Stimulated activated CD4-positive, alpha-beta T cell treated with anti-CD3 and anti-CD28 coated beads, Interleukin-4, amount 100 ng/mL, for 48 hours (primary cell): ENCODE data around the gene KDM8.
"Not testable (repeated sequence)": the region's sequence is repeated elsewhere in the genome, so short reads cannot be mapped to it uniquely, and the experiment has no call there.

Source experiments
- DNase-seq, 2 donors: peaks; one replicate each; pipeline ENCODE4 v3.0.0-alpha.2; 2020; ENCODE audit warnings: low read depth in 2 of 2

Gene KDM8

GRCh38 chr16:27191352-27191924 is 11.9 kb upstream of the KDM8 start:
- no peak for DNase-seq

- DNase-seq, result no peak
Observed at GRCh38 chr16:27193300-27193990, 9.9 kb upstream of the KDM8 start.

GRCh38 chr16:27195076-27195741 is 8.1 kb upstream of the KDM8 start:
- no peak for DNase-seq

GRCh38 chr16:27195941-27196595 is 7.3 kb upstream of the KDM8 start:
- DNase-seq, result no peak

DNA sequence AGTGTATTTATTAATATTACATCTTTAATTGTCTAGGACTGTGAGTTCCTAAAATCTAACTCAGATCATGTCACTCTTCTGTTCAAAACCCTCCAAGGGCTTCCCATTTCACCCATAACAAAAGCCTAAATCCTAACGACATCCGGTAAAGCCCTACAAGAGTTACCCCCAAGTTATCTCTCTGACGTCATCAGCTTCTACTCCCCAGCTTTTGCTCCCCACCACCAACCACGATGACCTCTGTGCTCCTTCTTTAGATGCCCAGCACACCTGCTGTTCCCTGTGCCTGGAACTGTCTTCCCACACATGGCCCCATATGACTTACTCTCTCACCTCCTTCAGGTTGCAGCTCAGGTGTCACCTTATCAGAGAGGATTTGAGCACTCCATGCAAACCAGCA is 6.3 kb upstream of the KDM8 start:
- no peak for DNase-seq

- DNase-seq, result no peak
Observed at GRCh38 chr16:27198451-27199234, 4.7 kb upstream of the KDM8 start.

DNA sequence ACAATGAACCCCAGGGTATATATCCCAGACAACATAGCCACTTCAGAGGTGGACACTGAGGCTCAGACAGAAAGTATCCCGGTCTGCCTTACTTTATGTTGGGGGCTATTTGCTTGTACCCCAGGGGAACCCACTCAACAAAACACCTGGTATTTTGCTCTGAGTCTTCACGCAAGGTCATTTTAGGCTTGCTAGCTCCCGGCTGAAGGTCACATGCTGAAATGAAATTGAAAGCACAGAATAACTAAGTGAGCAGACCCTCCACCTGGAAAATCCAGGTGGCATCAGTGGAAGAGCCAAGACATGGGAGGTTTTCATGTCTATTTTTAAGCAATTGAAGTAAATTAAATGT is 4.1 kb upstream of the KDM8 start:
- DNase-seq, result no peak

- DNase-seq, result no peak
Observed at GRCh38 chr16:27199736-27200135, 3.6 kb upstream of the KDM8 start.

DNA sequence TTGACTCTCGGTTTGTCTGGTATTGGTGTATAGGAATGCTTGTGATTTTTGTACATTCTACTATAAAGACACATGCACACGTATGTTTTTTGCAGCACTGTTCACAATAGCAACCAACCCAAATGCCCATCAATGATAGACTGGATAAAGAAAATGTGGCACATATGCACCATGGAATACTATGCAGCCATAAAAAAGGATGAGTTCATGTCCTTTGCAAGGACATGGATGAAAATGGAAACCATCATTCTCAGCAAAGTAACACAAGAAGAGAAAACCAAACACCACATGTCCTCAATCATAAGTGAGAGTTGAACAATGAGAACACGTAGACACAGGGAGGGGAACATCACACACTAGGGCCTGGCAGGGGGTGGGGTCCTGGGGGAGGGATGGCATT is 2.4 kb upstream of the KDM8 start:
- DNase-seq, result not testable (repeated sequence)

DNA sequence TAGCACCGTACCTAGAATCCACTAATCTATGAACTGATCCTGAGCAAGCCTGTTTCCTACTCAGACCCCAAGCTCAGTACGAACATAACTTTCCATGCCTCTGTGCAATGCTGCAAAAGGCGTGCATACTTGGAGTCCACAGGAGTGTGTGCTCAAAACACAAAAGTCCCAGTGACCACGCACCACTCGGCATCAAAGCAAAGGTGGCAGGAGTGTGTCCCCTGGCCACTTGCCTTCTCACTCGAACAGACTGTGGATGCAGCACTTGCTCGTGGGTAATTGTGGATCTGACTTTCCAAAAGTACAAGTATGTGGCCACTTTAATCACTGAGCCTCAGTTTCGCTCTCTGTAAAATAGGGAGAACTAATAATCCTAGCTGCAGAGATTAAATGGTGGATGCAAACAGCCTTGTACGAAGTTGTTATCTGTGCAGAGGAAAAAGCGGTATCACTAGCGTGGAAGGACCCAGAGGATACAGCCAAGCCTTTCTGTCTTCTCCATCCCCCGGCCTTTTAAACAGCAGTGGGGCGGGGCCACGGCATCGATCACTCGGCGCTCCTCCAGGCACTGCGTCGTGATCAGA is 311 bp upstream of the KDM8 start:
- peak; percentile 85 for DNase-seq

DNA sequence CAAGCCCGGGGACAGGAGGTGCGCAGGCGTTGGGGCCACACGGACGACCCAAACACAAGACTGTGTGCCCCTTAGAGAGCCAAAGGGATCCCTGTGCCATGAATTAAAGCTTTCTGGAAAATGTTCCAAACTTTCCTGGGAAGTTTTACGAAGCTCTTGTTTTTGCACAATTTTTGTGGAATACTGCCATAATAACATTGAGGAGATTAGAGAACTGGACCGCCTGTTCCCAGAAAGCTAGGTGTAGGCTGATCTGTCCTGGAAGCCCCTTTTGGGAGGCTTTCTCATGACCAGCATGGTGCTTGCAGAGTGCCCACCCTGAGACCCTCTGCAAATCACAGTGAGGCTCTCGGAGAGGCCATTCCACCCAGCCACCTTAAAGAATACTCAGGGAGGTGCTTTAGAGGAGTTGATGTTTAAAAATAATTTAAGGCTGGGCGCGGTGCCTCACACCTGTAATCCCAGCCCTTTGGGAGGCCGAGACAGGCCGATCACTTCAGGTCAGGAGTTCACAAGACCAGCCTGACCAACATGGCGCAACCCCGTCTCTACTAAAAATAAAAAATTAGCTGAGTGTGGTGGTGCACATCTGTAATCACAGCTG is 1.1 kb downstream of the KDM8 start:
- no peak for DNase-seq

- no peak for DNase-seq
Observed at GRCh38 chr16:27205423-27206065, 2.2 kb downstream of the KDM8 start.

- DNase-seq, result not testable (repeated sequence)
Observed at GRCh38 chr16:27207121-27207520, 3.8 kb downstream of the KDM8 start.

- DNase-seq, result no peak
Observed at GRCh38 chr16:27208081-27208680, 4.9 kb downstream of the KDM8 start.

GRCh38 chr16:27208796-27209195 is 5.5 kb downstream of the KDM8 start:
- no peak for DNase-seq

DNA sequence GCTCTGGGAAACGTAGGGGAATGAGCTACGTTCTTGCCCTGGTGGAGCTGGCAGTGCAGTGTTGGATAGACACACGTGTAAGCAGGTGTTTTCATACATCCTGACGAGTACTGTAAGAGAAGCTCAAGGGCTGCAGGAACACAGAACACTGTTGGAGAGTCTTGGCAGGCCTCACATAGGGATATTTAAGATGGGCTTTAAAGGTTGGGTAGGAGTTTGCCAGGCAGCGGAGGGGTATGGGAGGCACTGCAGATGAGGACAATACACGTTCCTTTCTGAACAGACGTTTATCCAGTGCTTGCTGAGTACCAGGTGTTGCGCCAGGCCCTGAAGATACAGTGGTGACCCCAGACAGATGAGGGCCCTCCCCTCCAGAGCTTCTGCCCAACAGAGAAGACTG is 6.3 kb downstream of the KDM8 start:
- DNase-seq, result no peak

DNA sequence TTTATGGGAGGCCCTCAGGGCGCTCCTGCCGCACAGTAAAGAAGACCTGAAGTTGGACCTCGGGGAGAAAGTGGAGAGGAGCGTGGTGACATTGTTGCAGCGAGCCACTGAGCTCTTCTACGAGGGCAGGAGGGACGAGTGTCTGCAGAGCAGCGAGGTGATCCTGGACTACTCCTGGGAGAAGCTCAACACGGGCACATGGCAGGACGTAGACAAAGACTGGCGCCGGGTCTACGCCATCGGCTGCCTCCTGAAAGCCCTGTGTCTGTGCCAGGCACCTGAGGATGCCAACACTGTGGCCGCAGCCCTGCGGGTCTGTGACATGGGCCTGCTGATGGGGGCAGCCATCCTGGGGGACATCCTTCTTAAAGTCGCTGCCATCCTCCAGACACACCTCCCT is 6.8 kb downstream of the KDM8 start:
- no peak for DNase-seq

GRCh38 chr16:27211026-27211425 is 7.7 kb downstream of the KDM8 start:
- DNase-seq, result no peak

DNA sequence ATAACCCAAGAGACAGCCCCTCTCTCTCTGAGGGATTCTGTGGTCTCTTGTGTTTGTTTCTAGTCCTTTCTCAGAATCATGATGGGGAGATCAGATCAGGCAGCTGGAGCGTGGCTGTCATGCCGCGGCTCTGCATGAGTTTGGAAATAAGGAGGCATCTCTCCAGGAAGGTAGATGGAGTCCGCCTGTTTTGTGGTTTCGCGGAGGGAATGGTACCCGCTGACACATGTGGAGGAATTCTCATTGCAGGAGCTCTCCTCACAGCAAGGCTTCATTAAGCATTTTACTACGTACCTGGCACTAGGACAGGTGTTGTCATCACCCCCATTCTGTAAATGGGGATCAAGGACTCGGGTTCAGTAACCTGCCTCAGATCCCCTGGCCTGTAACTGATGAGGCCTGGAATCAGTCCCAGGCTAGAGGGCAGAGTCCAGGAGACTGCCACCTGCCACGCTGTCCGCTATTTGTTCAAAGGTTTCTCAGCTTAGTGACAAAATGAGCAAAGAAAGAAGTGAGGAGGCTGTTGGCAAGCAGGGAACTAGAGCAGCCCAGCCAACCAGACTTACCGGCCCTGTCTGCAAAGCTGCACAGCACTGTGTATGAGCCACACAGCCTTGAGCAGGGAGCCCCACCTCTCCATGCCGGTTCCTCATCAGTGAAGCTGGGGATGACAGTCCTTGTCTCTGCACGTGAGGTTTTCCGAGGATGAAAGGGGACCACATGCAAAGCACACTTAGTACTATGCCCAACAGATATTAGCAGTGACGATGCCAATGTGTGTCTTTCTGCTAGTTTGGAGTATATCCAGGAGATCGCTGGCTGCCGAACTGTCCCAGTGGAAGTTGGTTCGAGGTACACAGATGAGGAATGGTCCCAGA is 11.0 kb downstream of the KDM8 start:
- no peak for DNase-seq
